NT2/D1 (cell line): ENCODE data around the gene HOXA4.

ENCODE experiments used
- YY1 ChIP-seq: IDR thresholded peaks from 2 replicates; pipeline ENCODE4 v1.6.1; 2011; ENCODE audit not compliant: insufficient read length, insufficient read depth
- ZNF274 ChIP-seq: IDR thresholded peaks from 2 replicates; pipeline ENCODE4 v1.6.1; 2011; ENCODE audit warnings: mild to moderate bottlenecking, low read depth, low read length

DNA sequence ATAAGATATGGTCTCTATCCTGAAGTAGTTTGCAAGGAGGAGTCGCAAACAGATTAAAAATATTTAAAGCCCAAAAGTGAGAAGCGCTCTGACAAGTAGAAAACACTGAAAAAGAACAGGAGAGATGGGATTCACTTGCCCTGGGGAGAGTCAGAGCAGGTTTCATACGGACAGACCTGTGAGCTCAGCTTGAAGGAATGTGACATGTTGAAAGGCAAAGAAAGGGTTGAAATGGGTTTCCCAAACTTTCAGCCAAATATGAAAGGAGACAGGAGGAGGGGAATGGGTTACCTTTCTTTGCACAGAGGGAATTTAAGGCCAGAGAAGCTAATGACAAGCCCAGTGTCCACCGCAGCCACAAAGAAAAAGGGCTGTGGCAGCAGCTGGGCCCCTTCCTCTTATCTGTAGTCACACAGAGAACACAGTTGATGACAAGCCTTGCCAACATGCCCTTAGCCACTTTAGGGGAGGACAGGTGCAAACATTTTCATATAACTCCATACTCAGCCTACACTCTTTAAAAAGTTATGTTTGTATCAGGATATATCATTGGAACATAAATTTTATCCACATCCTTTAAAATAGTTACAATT, 49.6 kb downstream of the HOXA4 start:
- TF ChIP-seq ZNF274 (no peak), YY1 (no peak)
